Esophagus (tissue), 2 donors: ENCODE data around the gene COL4A3. TPM values are rescaled to one million over a fixed set of nuclear protein-coding genes. Genes with fewer than 3 reads are reported as not detected.

Source experiments
- H3K27ac ChIP-seq, 2 donors: one replicate each; pipeline ENCODE4 v1.5.1; 2013; ENCODE audit warnings: low read depth in 2 of 2, mild to moderate bottlenecking in 2 of 2, inconsistent platforms in 1 of 2, low read length in 1 of 2, moderate library complexity in 1 of 2
- H3K27me3 ChIP-seq, 2 donors: one replicate each; pipeline ENCODE4 v1.6.1; 2013; ENCODE audit warnings: low read length in 2 of 2, control low read depth in 1 of 2, mild to moderate bottlenecking in 1 of 2; ENCODE audit not compliant: insufficient read depth in 2 of 2, control insufficient read depth in 1 of 2
- H3K36me3 ChIP-seq, 2 donors: one replicate each; pipeline ENCODE4 v1.6.1; 2013; ENCODE audit warnings: low read length in 1 of 2; ENCODE audit not compliant: control insufficient read depth in 2 of 2, insufficient read depth in 2 of 2
- H3K4me1 ChIP-seq, 2 donors: one replicate each; pipeline ENCODE4 v1.6.1; 2013; ENCODE audit warnings: low read length in 1 of 2; ENCODE audit not compliant: control insufficient read depth in 2 of 2, insufficient read depth in 2 of 2
- H3K4me3 ChIP-seq, 2 donors: one replicate each; pipeline ENCODE4 v1.5.1; 2013; ENCODE audit warnings: low read length in 2 of 2, mild to moderate bottlenecking in 2 of 2, low read depth in 1 of 2, moderate library complexity in 1 of 2
- H3K9me3 ChIP-seq, 2 donors: one replicate each; pipeline ENCODE4 v1.6.1; 2013; ENCODE audit warnings: mild to moderate bottlenecking in 2 of 2, low read depth in 1 of 2, low read length in 1 of 2, moderate library complexity in 1 of 2; ENCODE audit not compliant: control insufficient read depth in 2 of 2, insufficient read depth in 1 of 2
- WGBS, 2 donors: extraction: QIAGEN DNeasy Blood & Tissue Kit; methylation state at CpG; one replicate each; pipeline ENCODE4 v1.1.7; 2013; 5-methylcytosine and 5-hydroxymethylcytosine counted together
- polyA plus RNA-seq, 2 donors: library from polyadenylated mRNA; stranded (reverse); fragments of 200-250 nt; gene quantifications; one replicate each; pipeline ENCODE4 v1.2.3, GENCODE V29; 2013
- donor health status: healthy with polysubstance abuse.
- donor health status: Bipolar disorder and iron deficiency.

Gene COL4A3
- polyA plus RNA-seq, 2 donors = 0.18 to 0.44 TPM

GRCh38 chr2:227341553-227341952 lies 177.1 kb downstream of the COL4A3 start:
- no peaks in the 10 kb centered on the region for H3K4me1 ChIP-seq
- H3K36me3 ChIP-seq = peaks cover 3 to 5% of the 10 kb centered on the region in 2 donors
- WGBS, 2 donors = 84 to 88% methylated on average over 2 of the region's 2 CpGs
- H3K27me3 ChIP-seq = no peaks in the 10 kb centered on the region
- no peaks in the 10 kb centered on the region for H3K9me3 ChIP-seq
- no peak overlapping the region for H3K4me3 ChIP-seq
- no peak overlapping the region for H3K27ac ChIP-seq

- Histone ChIP-seq H3K27ac (no peak overlapping the region), H3K9me3 (no peaks in the 10 kb centered on the region), H3K36me3 (peaks cover 3 to 6% of the 10 kb centered on the region in 2 donors), H3K4me3 (no peak overlapping the region), H3K4me1 (no peaks in the 10 kb centered on the region), H3K27me3 (no peaks in the 10 kb centered on the region)
- 87 to 90% methylated on average over 2 of the region's 2 CpGs for WGBS, 2 donors
Observed at GRCh38 chr2:227344231-227344630, 179.8 kb downstream of the COL4A3 start.

GRCh38 chr2:227347117-227347516 lies 182.7 kb downstream of the COL4A3 start:
- Histone ChIP-seq H3K9me3 (no peaks in the 10 kb centered on the region), H3K4me1 (no peaks in the 10 kb centered on the region), H3K36me3 (peaks cover 0 to 4% of the 10 kb centered on the region in 2 donors), H3K27me3 (no peaks in the 10 kb centered on the region), H3K4me3 (no peak overlapping the region), H3K27ac (no peak overlapping the region)
- WGBS, 2 donors = 82 to 85% methylated on average over 7 of the region's 7 CpGs

DNA sequence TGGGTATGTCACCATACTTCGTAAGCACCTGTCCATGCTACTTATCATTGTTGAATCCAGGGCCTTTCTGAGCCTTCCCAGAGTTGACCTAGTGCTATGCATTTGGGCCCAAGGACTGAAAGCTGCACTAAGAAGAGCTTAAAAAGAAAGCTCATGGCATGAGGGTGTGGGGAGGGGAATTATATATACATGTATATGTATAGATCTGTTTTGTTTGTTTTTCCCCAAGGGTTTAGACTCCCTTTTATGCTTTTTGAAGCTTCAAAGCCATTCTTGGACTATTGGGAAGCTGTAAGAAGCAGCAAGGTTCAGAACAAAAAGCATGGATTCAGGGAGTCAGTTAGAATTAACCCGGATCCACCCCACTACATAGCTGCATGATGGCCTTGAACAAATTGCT lies 183.9 kb downstream of the COL4A3 start:
- H3K36me3 ChIP-seq = peaks cover 0 to 4% of the 10 kb centered on the region in 2 donors
- no peak overlapping the region for H3K4me3 ChIP-seq
- no peaks in the 10 kb centered on the region for H3K4me1 ChIP-seq
- WGBS, 2 donors = 92 to 94% methylated on average over 2 of the region's 2 CpGs
- no peaks in the 10 kb centered on the region for H3K9me3 ChIP-seq
- H3K27me3 ChIP-seq = no peaks in the 10 kb centered on the region
- no peak overlapping the region for H3K27ac ChIP-seq

DNA sequence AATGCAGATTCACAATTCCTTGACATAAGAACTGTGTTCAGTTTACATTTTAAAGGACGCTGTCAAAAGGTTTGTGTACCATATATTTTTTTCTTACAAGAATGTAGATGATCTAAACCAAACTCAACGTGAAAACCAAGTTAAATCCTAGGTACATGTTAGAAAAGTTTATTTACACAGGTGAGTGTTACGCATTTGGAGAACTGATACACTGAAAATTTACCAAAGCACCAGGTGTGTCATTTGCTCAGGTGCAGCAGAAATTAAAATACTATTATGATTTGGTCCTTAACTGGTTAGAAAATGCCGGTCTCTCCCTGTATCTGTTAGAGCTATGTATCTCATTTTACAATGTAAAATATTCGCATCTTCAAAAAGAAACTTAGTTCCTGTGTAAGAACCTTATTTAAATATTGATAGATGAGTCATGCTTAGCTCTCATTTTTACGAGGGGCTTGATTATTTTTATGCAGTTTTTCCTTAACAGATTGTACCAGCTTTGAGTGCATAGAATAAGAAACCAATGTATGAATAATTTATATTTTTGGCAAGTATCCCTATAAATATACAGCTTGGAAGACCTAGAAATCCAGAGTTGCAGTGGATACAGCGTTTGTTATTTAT lies 185.7 kb downstream of the COL4A3 start:
- 77 to 88% methylated on average over 7 of the region's 7 CpGs for WGBS, 2 donors
- no peak overlapping the region for H3K4me3 ChIP-seq
- H3K27ac ChIP-seq = no peak overlapping the region
- peaks cover 0 to 4% of the 10 kb centered on the region in 2 donors for H3K36me3 ChIP-seq
- no peaks in the 10 kb centered on the region for H3K9me3 ChIP-seq
- H3K27me3 ChIP-seq = no peaks in the 10 kb centered on the region
- no peaks in the 10 kb centered on the region for H3K4me1 ChIP-seq

- Histone ChIP-seq H3K27me3 (no peaks in the 10 kb centered on the region), H3K4me3 (no peak overlapping the region), H3K36me3 (peaks cover 0 to 7% of the 10 kb centered on the region in 2 donors), H3K4me1 (no peaks in the 10 kb centered on the region), H3K9me3 (no peaks in the 10 kb centered on the region), H3K27ac (no peak overlapping the region)
- WGBS, 2 donors = 65 to 69% methylated on average over 4 of the region's 4 CpGs
Observed at GRCh38 chr2:227351639-227352038, 187.2 kb downstream of the COL4A3 start.

- Histone ChIP-seq H3K36me3 (peaks cover 2 to 6% of the 10 kb centered on the region in 2 donors), H3K4me1 (no peaks in the 10 kb centered on the region)
- 76 to 82% methylated on average over 5 of the region's 5 CpGs for WGBS, 2 donors
Observed at GRCh38 chr2:227360351-227360750, 195.9 kb downstream of the COL4A3 start.

GRCh38 chr2:227363756-227364155 lies 199.3 kb downstream of the COL4A3 start:
- no peak overlapping the region for H3K27ac ChIP-seq
- H3K4me1 ChIP-seq = no peaks in the 10 kb centered on the region
- no peaks in the 10 kb centered on the region for H3K9me3 ChIP-seq
- WGBS, 2 donors = 90 to 93% methylated on average over 6 of the region's 6 CpGs
- no peak overlapping the region for H3K4me3 ChIP-seq
- H3K27me3 ChIP-seq = no peaks in the 10 kb centered on the region
- peaks cover 0 to 6% of the 10 kb centered on the region in 2 donors for H3K36me3 ChIP-seq

More at GRCh38 chr2:227360351-227360750, 195.9 kb downstream of the COL4A3 start:
- no peak overlapping the region for H3K27ac ChIP-seq
- H3K27me3 ChIP-seq = no peaks in the 10 kb centered on the region
- no peaks in the 10 kb centered on the region for H3K9me3 ChIP-seq
- no peak overlapping the region for H3K4me3 ChIP-seq
